Vagina (tissue), 2 donors: ENCODE measurements around the gene RPL36A. TPM values are rescaled to one million over a fixed set of nuclear protein-coding genes. Genes with fewer than 3 reads are reported as not detected.

ENCODE experiments used
- DNase-seq, 2 donors: peaks; one replicate each; pipeline ENCODE4 v3.0.0-alpha.2; 2017; ENCODE audit errors: extremely low spot score in 2 of 2
- H3K27ac ChIP-seq: fragments of 200-600 bp; sonication (generic); one replicate; pipeline ENCODE4 v1.5.1; 2019
- H3K27me3 ChIP-seq: fragments of 200-600 bp; sonication (generic); one replicate; pipeline ENCODE4 v1.5.1; 2019
- H3K36me3 ChIP-seq, 2 donors: fragments of 200-600 bp; sonication (generic); one replicate each; pipeline ENCODE4 v1.5.1; 2017 to 2019
- H3K4me1 ChIP-seq: fragments of 200-600 bp; sonication (generic); one replicate; pipeline ENCODE4 v1.5.1; 2019
- H3K4me3 ChIP-seq, 2 donors: fragments of 200-600 bp; sonication (generic); 1 replicate in 1 of 2; 2 replicates in 1 of 2; pipeline ENCODE4 v1.5.1; 2016 to 2019
- H3K9me3 ChIP-seq: fragments of 200-600 bp; sonication (generic); one replicate; pipeline ENCODE4 v1.5.1; 2019
- CTCF ChIP-seq, 3 experiments: fragments of 450-650 bp in 2 of 3; fragments of 200-600 bp in 1 of 3; sonication (generic) in 1 of 3; IDR thresholded peaks; one replicate each; pipeline ENCODE4 v1.5.1; 2017 to 2019; ENCODE audit warnings: antibody characterized with exemption in 3 of 3, mild to moderate bottlenecking in 2 of 3, moderate library complexity in 2 of 3
- POLR2A ChIP-seq, 2 donors: fragments of 450-650 bp; IDR thresholded peaks; one replicate each; pipeline ENCODE4 v1.6.1; 2017; ENCODE audit warnings: antibody characterized with exemption in 2 of 2, mild to moderate bottlenecking in 2 of 2, moderate library complexity in 2 of 2
- POLR2AphosphoS5 ChIP-seq, 2 donors: sonication (generic); formaldehyde crosslinking; IDR thresholded peaks; one replicate each; pipeline ENCODE4 v1.9.0; 2017; ENCODE audit warnings: antibody characterized with exemption in 2 of 2, mild to moderate bottlenecking in 2 of 2, low read depth in 1 of 2; ENCODE audit not compliant: insufficient read depth in 1 of 2
- intact Hi-C: fragments of 100-400 bp; cut with DNase I; formaldehyde crosslinking; loops from one replicate; pipeline ENCODE4 v1.15.1; 2023
- total RNA-seq: library from RNA; depleted of rRNA; stranded (reverse); fragments of >200 nt; gene quantifications from one replicate; pipeline ENCODE4 v1.2.3, GENCODE V29; 2016

The RPL36A gene
- total RNA-seq, 1 donor from 2014 or later: 514 TPM

- Histone ChIP-seq H3K27me3 (no peaks in the 10 kb centered on the region), H3K4me1 (no peaks in the 10 kb centered on the region), H3K4me3 (no peak overlapping the region), H3K27ac (no peak overlapping the region), H3K9me3 (no peaks in the 10 kb centered on the region), H3K36me3 (peaks cover 0 to 10% of the 10 kb centered on the region in 2 donors)
- intact Hi-C loops: no loop called here
- TF ChIP-seq POLR2AphosphoS5 (IDR thresholded peaks at IDR 0.05; ENCODE audit: insufficient read depth in 1 of 2, low read depth in 1 of 2) (no peak), CTCF (IDR thresholded peaks at IDR 0.05) (no peak), POLR2A (IDR thresholded peaks at IDR 0.05) (no peak)
- no peak for DNase-seq
Observed at GRCh38 chrX:101430457-101431078, 39.8 kb downstream of the RPL36A start.

- Histone ChIP-seq H3K4me3 (no peak overlapping the region), H3K9me3 (no peaks in the 10 kb centered on the region), H3K27me3 (no peaks in the 10 kb centered on the region), H3K27ac (no peak overlapping the region), H3K36me3 (peaks cover 0 to 11% of the 10 kb centered on the region in 2 donors), H3K4me1 (no peaks in the 10 kb centered on the region)
- intact Hi-C loops: no loop called here
- DNase-seq: no peak
- no peak for TF ChIP-seq POLR2A (IDR thresholded peaks at IDR 0.05)
- TF ChIP-seq CTCF (IDR thresholded peaks at IDR 0.05): no peak
- no peak for TF ChIP-seq POLR2AphosphoS5 (IDR thresholded peaks at IDR 0.05; ENCODE audit: insufficient read depth in 1 of 2, low read depth in 1 of 2)
Observed at GRCh38 chrX:101442085-101442484, 51.3 kb downstream of the RPL36A start.

Other genes starting within 250 kb of the RPL36A start
- gene DRP2, start 171.2 kb upstream of the RPL36A start, total RNA-seq: 1.5 TPM
- gene TAF7L, start 99.7 kb upstream of the RPL36A start, total RNA-seq: 2.5 TPM
- 5.6 TPM for gene TIMM8A, start 42.3 kb upstream of the RPL36A start, total RNA-seq
- 4.4 TPM for gene BTK, start 4.8 kb upstream of the RPL36A start, total RNA-seq
- gene GLA, start 16.9 kb downstream of the RPL36A start, total RNA-seq: 15.5 TPM
- 43.2 TPM for gene HNRNPH2, start 17.2 kb downstream of the RPL36A start, total RNA-seq
- gene ARMCX4, start 94.4 kb downstream of the RPL36A start, total RNA-seq: 16.5 TPM
- 28.5 TPM for gene ARMCX1, start 159.5 kb downstream of the RPL36A start, total RNA-seq
- 12.3 TPM for gene ARMCX6, start 227.0 kb downstream of the RPL36A start, total RNA-seq
- gene ARMCX3, start 232.1 kb downstream of the RPL36A start, total RNA-seq: 25.0 TPM